ENCODE results near the gene TNKS2. TPM values are rescaled to one million over a fixed set of nuclear protein-coding genes. Genes with fewer than 3 reads are reported as not detected.
A peak's percentile ranks its signal among the peaks of the same experiment; 100 is the strongest.

Gene TNKS2
- total and polyA plus RNA-seq, 2 of the 13 experiments (the other 11 are each of a cell fraction or from before 2014, with no cell fraction given) = 15.2 to 19.4 TPM

GRCh38 chr10:91883549-91884444 lies 85.6 kb downstream of the TNKS2 start:
- ATAC-seq (peak; percentile 58), DNase-seq (ENCODE audit: low spot score) (peak; percentile 8), FAIRE-seq (no peak)
- 28% methylated on average over 15 of the region's 20 CpGs for WGBS (ENCODE audit: low lambda C conversion rate)
- H3K27ac ChIP-seq (ENCODE audit: extremely low read length, insufficient read depth, low read length) = no peak overlapping the region
- POLR2A ChIA-PET = no interaction called here
- no TSS peak for BruUV-seq (replicated peaks)
- H3K36me3 ChIP-seq (replicated peaks in 1 of 2; ENCODE audit: control insufficient read depth in 1 of 2, insufficient read depth in 2 of 2, low read length in 2 of 2) = no peaks in the 10 kb centered on the region
- no peaks in the 10 kb centered on the region for H4K20me1 ChIP-seq (ENCODE audit: insufficient read depth, low read length)
- H3K4me2 ChIP-seq (ENCODE audit: low read depth, low read length) = peak overlapping the region; percentile 79
- intact Hi-C loops (cut with micrococcal nuclease; ENCODE audit: unreplicated experiment) = no loop called here
- peak overlapping the region in 2 of 3 experiments; percentile 15 to 54; a peak in 3 of 6 replicates for H3K4me3 ChIP-seq (replicated peaks in 1 of 3; ENCODE audit: insufficient read depth in 1 of 3, low read depth in 2 of 3, low read length in 3 of 3)
- H3K9ac ChIP-seq (ENCODE audit: insufficient read depth, low read depth, low read length) = peak overlapping the region; percentile 16
- CTCF ChIA-PET (ENCODE audit: low intra/inter-chr PET ratio, low total read pairs) = no interaction called here
- peak overlapping the region; percentile 87 for H2AFZ ChIP-seq (ENCODE audit: low read length)
- peaks cover 45% of the 10 kb centered on the region for H3K4me1 ChIP-seq (ENCODE audit: insufficient read depth, low read length)
- H3K79me2 ChIP-seq (ENCODE audit: insufficient read depth, low read length) = no peaks in the 10 kb centered on the region
- H3K27me3 ChIP-seq (ENCODE audit: control insufficient read depth in 1 of 2, insufficient read depth in 2 of 2, low read length in 2 of 2) = peaks cover 0 to 10% of the 10 kb centered on the region in 2 experiments; a peak in 2 of 5 replicates
- H3K9me3 ChIP-seq (ENCODE audit: low read length) = no peaks in the 10 kb centered on the region
- in situ Hi-C loops (cut with HindIII; ENCODE audit: extremely low pct_ligation_motif_present, low pct_unique_long_range_greater_than_20kb) = no loop called here
- TF ChIP-seq LCORL (IDR thresholded peaks at IDR 0.05) (no peak), LCORL (CRISPR knock-in tag; IDR thresholded peaks at IDR 0.05) (peak; percentile 10; the same call in 1 of the 2 replicates), TEAD3 (CRISPR knock-in tag; optimal IDR thresholded peaks at IDR 0.05; ENCODE audit: borderline replicate concordance) (peak; percentile 17), FOXA3 (CRISPR knock-in tag; IDR thresholded peaks at IDR 0.05) (peak; percentile 45; the same call in 1 of the 2 replicates), ATF4 (CRISPR knock-in tag; IDR thresholded peaks at IDR 0.05) (0 out of 4 replicates have a peak, but pooled peaks of 1 of the 2 experiments have one; percentile 18), IRF9 (CRISPR knock-in tag; IDR thresholded peaks at IDR 0.05; ENCODE audit: borderline replicate concordance) (no peak), MAFK (conservative IDR thresholded peaks at IDR 0.05 in 1 of 2, IDR thresholded peaks at IDR 0.05 in 1 of 2; ENCODE audit: low read length in 2 of 2) (peak; percentile 87 to 92), ZNF687 (CRISPR knock-in tag; IDR thresholded peaks at IDR 0.05) (peak; percentile 13; the same call in 1 of the 2 replicates), KLF11 (CRISPR knock-in tag; IDR thresholded peaks at IDR 0.05) (no peak), MATR3 (CRISPR knock-in tag; IDR thresholded peaks at IDR 0.05) (no peak), FOXA1 (IDR thresholded peaks at IDR 0.05) (no peak), FOXA1 (CRISPR knock-in tag; IDR thresholded peaks at IDR 0.05) (0 out of 2 replicates have a peak, but pooled peaks have one; percentile 18), MAFF (IDR thresholded peaks at IDR 0.05; ENCODE audit: low read depth, low read length) (peak; percentile 89), KDM5A (IDR thresholded peaks at IDR 0.05; ENCODE audit: borderline replicate concordance, low read length) (no peak)
